B cell (primary cell): ENCODE measurements around the gene SLC35E2B.
"Not testable (repeated sequence)": the region's sequence is repeated elsewhere in the genome, so short reads cannot be mapped to it uniquely, and the experiment has no call there.

Experiments
- EZH2 ChIP-seq: IDR thresholded peaks from 2 replicates; pipeline ENCODE4 v1.6.1; 2012; ENCODE audit warnings: borderline replicate concordance, low read depth, mild to moderate bottlenecking, moderate library complexity, low read length; ENCODE audit not compliant: insufficient read depth, poor library complexity, severe bottlenecking
- TF ChIP-seq, protein P1 (sequence below): fragments of 200-600 bp; IDR thresholded peaks from one replicate; pipeline ENCODE4 v1.8.0; 2022; ENCODE audit warnings: antibody characterized with exemption, mild to moderate bottlenecking

GRCh38 chr1:1692324-1692713 lies 276 bp downstream of the SLC35E2B start:
- TF ChIP-seq, protein P1, sequence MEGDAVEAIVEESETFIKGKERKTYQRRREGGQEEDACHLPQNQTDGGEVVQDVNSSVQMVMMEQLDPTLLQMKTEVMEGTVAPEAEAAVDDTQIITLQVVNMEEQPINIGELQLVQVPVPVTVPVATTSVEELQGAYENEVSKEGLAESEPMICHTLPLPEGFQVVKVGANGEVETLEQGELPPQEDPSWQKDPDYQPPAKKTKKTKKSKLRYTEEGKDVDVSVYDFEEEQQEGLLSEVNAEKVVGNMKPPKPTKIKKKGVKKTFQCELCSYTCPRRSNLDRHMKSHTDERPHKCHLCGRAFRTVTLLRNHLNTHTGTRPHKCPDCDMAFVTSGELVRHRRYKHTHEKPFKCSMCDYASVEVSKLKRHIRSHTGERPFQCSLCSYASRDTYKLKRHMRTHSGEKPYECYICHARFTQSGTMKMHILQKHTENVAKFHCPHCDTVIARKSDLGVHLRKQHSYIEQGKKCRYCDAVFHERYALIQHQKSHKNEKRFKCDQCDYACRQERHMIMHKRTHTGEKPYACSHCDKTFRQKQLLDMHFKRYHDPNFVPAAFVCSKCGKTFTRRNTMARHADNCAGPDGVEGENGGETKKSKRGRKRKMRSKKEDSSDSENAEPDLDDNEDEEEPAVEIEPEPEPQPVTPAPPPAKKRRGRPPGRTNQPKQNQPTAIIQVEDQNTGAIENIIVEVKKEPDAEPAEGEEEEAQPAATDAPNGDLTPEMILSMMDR, result not testable (repeated sequence)
- not testable (repeated sequence) for TF ChIP-seq EZH2
